ENCODE measurements around the gene ANP32A.

The ANP32A gene

GRCh38 chr15:68821190-68821840 is 620 bp upstream of the ANP32A start:
- Histone ChIP-seq H3K4me1 (ENCODE audit: control insufficient read depth in 5 of 5, insufficient read depth in 5 of 5, low read length in 5 of 5) (peaks cover 0 to 33% (median 20%) of the 10 kb centered on the region in 5 donors), H3K9me3 (ENCODE audit: control insufficient read depth in 5 of 5, low read length in 5 of 5) (no peaks in the 10 kb centered on the region), H3K27me3 (ENCODE audit: control insufficient read depth in 5 of 5, insufficient read depth in 4 of 5, low read length in 5 of 5) (no peaks in the 10 kb centered on the region), H3K36me3 (ENCODE audit: control insufficient read depth in 5 of 5, insufficient read depth in 5 of 5, low read length in 5 of 5) (no peaks in the 10 kb centered on the region), H3K27ac (ENCODE audit: low read depth, low read length) (peak overlapping the region; percentile 99), H3K4me3 (ENCODE audit: low read depth in 1 of 5, low read length in 5 of 5) (peak overlapping the region; percentile 79 to 97 (median 89)), H3K9ac (ENCODE audit: low read length in 5 of 5) (peak overlapping the region; percentile 5 to 76 (median 72))

- Histone ChIP-seq H3K27ac (ENCODE audit: low read depth, low read length) (peak overlapping the region; percentile 99), H3K9me3 (ENCODE audit: control insufficient read depth in 5 of 5, low read length in 5 of 5) (no peaks in the 10 kb centered on the region), H3K9ac (ENCODE audit: low read length in 5 of 5) (peak overlapping the region; percentile 81 to 94 (median 91)), H3K4me3 (ENCODE audit: low read depth in 1 of 5, low read length in 5 of 5) (peak overlapping the region; percentile 88 to 98 (median 96)), H3K36me3 (ENCODE audit: control insufficient read depth in 5 of 5, insufficient read depth in 5 of 5, low read length in 5 of 5) (no peaks in the 10 kb centered on the region), H3K4me1 (ENCODE audit: control insufficient read depth in 5 of 5, insufficient read depth in 5 of 5, low read length in 5 of 5) (peaks cover 3 to 49% (median 35%) of the 10 kb centered on the region in 5 donors), H3K27me3 (ENCODE audit: control insufficient read depth in 5 of 5, insufficient read depth in 4 of 5, low read length in 5 of 5) (no peaks in the 10 kb centered on the region)
Measured at GRCh38 chr15:68819495-68820294, 1.0 kb downstream of the ANP32A start.

- H3K27ac ChIP-seq (ENCODE audit: low read depth, low read length) = peak overlapping the region; percentile 99
Measured at GRCh38 chr15:68818769-68819494, 1.8 kb downstream of the ANP32A start.

GRCh38 chr15:68818066-68818768 is 2.5 kb downstream of the ANP32A start:
- Histone ChIP-seq H3K9me3 (ENCODE audit: control insufficient read depth in 5 of 5, low read length in 5 of 5) (no peaks in the 10 kb centered on the region), H3K4me1 (ENCODE audit: control insufficient read depth in 5 of 5, insufficient read depth in 5 of 5, low read length in 5 of 5) (peaks cover 3 to 59% (median 44%) of the 10 kb centered on the region in 5 donors), H3K4me3 (ENCODE audit: low read depth in 1 of 5, low read length in 5 of 5) (peak overlapping the region in 4 of 5 donors; percentile 88 to 97 (median 92)), H3K27me3 (ENCODE audit: control insufficient read depth in 5 of 5, insufficient read depth in 4 of 5, low read length in 5 of 5) (no peaks in the 10 kb centered on the region), H3K27ac (ENCODE audit: low read depth, low read length) (peak overlapping the region; percentile 99), H3K36me3 (ENCODE audit: control insufficient read depth in 5 of 5, insufficient read depth in 5 of 5, low read length in 5 of 5) (no peaks in the 10 kb centered on the region), H3K9ac (ENCODE audit: low read length in 5 of 5) (peak overlapping the region in 4 of 5 donors; percentile 71 to 94 (median 90))

More at GRCh38 chr15:68818769-68819494, 1.8 kb downstream of the ANP32A start:
- Histone ChIP-seq H3K4me3 (ENCODE audit: low read depth in 1 of 5, low read length in 5 of 5) (peak overlapping the region; percentile 82 to 97 (median 89)), H3K9ac (ENCODE audit: low read length in 5 of 5) (peak overlapping the region; percentile 81 to 94 (median 91)), H3K36me3 (ENCODE audit: control insufficient read depth in 5 of 5, insufficient read depth in 5 of 5, low read length in 5 of 5) (no peaks in the 10 kb centered on the region), H3K4me1 (ENCODE audit: control insufficient read depth in 5 of 5, insufficient read depth in 5 of 5, low read length in 5 of 5) (peaks cover 3 to 53% (median 39%) of the 10 kb centered on the region in 5 donors), H3K27me3 (ENCODE audit: control insufficient read depth in 5 of 5, insufficient read depth in 4 of 5, low read length in 5 of 5) (no peaks in the 10 kb centered on the region), H3K9me3 (ENCODE audit: control insufficient read depth in 5 of 5, low read length in 5 of 5) (no peaks in the 10 kb centered on the region)

GRCh38 chr15:68817304-68818065 is 3.2 kb downstream of the ANP32A start:
- Histone ChIP-seq H3K27me3 (ENCODE audit: control insufficient read depth in 5 of 5, insufficient read depth in 4 of 5, low read length in 5 of 5) (no peaks in the 10 kb centered on the region), H3K36me3 (ENCODE audit: control insufficient read depth in 5 of 5, insufficient read depth in 5 of 5, low read length in 5 of 5) (no peaks in the 10 kb centered on the region), H3K27ac (ENCODE audit: low read depth, low read length) (peak overlapping the region; percentile 99), H3K4me3 (ENCODE audit: low read depth in 1 of 5, low read length in 5 of 5) (peak overlapping the region; percentile 87 to 97 (median 89)), H3K4me1 (ENCODE audit: control insufficient read depth in 5 of 5, insufficient read depth in 5 of 5, low read length in 5 of 5) (peaks cover 3 to 62% (median 51%) of the 10 kb centered on the region in 5 donors), H3K9ac (ENCODE audit: low read length in 5 of 5) (peak overlapping the region; percentile 71 to 98 (median 92)), H3K9me3 (ENCODE audit: control insufficient read depth in 5 of 5, low read length in 5 of 5) (no peaks in the 10 kb centered on the region)

- Histone ChIP-seq H3K4me1 (ENCODE audit: control insufficient read depth in 5 of 5, insufficient read depth in 5 of 5, low read length in 5 of 5) (peaks cover 3 to 64% (median 51%) of the 10 kb centered on the region in 5 donors), H3K9me3 (ENCODE audit: control insufficient read depth in 5 of 5, low read length in 5 of 5) (no peaks in the 10 kb centered on the region), H3K36me3 (ENCODE audit: control insufficient read depth in 5 of 5, insufficient read depth in 5 of 5, low read length in 5 of 5) (peaks cover 0 to 2% (median 0%) of the 10 kb centered on the region in 5 donors), H3K27me3 (ENCODE audit: control insufficient read depth in 5 of 5, insufficient read depth in 4 of 5, low read length in 5 of 5) (no peaks in the 10 kb centered on the region), H3K4me3 (ENCODE audit: low read depth in 1 of 5, low read length in 5 of 5) (peak overlapping the region; percentile 87 to 97 (median 89)), H3K27ac (ENCODE audit: low read depth, low read length) (peak overlapping the region; percentile 99), H3K9ac (ENCODE audit: low read length in 5 of 5) (peak overlapping the region; percentile 66 to 98 (median 89))
Measured at GRCh38 chr15:68816795-68817303, 3.8 kb downstream of the ANP32A start.

- Histone ChIP-seq H3K4me1 (ENCODE audit: control insufficient read depth in 5 of 5, insufficient read depth in 5 of 5, low read length in 5 of 5) (peaks cover 3 to 58% (median 47%) of the 10 kb centered on the region in 5 donors), H3K27me3 (ENCODE audit: control insufficient read depth in 5 of 5, insufficient read depth in 4 of 5, low read length in 5 of 5) (no peaks in the 10 kb centered on the region), H3K9me3 (ENCODE audit: control insufficient read depth in 5 of 5, low read length in 5 of 5) (no peaks in the 10 kb centered on the region), H3K4me3 (ENCODE audit: low read depth in 1 of 5, low read length in 5 of 5) (peak overlapping the region; percentile 87 to 97 (median 89)), H3K36me3 (ENCODE audit: control insufficient read depth in 5 of 5, insufficient read depth in 5 of 5, low read length in 5 of 5) (peaks cover 0 to 2% (median 0%) of the 10 kb centered on the region in 5 donors), H3K27ac (ENCODE audit: low read depth, low read length) (peak overlapping the region; percentile 99), H3K9ac (ENCODE audit: low read length in 5 of 5) (peak overlapping the region in 4 of 5 donors; percentile 30 to 94 (median 78))
Measured at GRCh38 chr15:68816158-68816557, 4.5 kb downstream of the ANP32A start.

GRCh38 chr15:68815598-68815997 is 5.1 kb downstream of the ANP32A start:
- H3K9ac ChIP-seq (ENCODE audit: low read length in 5 of 5) = peak overlapping the region in 1 of 5 donors; percentile 89
- peak overlapping the region; percentile 99 for H3K27ac ChIP-seq (ENCODE audit: low read depth, low read length)
- peaks cover 0 to 2% (median 0%) of the 10 kb centered on the region in 5 donors for H3K36me3 ChIP-seq (ENCODE audit: control insufficient read depth in 5 of 5, insufficient read depth in 5 of 5, low read length in 5 of 5)
- peak overlapping the region; percentile 87 to 97 (median 89) for H3K4me3 ChIP-seq (ENCODE audit: low read depth in 1 of 5, low read length in 5 of 5)
- no peaks in the 10 kb centered on the region for H3K9me3 ChIP-seq (ENCODE audit: control insufficient read depth in 5 of 5, low read length in 5 of 5)
- no peaks in the 10 kb centered on the region for H3K27me3 ChIP-seq (ENCODE audit: control insufficient read depth in 5 of 5, insufficient read depth in 4 of 5, low read length in 5 of 5)
- peaks cover 3 to 58% (median 47%) of the 10 kb centered on the region in 5 donors for H3K4me1 ChIP-seq (ENCODE audit: control insufficient read depth in 5 of 5, insufficient read depth in 5 of 5, low read length in 5 of 5)

Measured in subcutaneous abdominal adipose tissue (tissue), 5 donors.